Epithelial cell of prostate (primary cell): ENCODE measurements around the gene SYNE4.
"Not testable (repeated sequence)": the region's sequence is repeated elsewhere in the genome, so short reads cannot be mapped to it uniquely, and the experiment has no call there.

Experiments
- DNase-seq: peaks from one replicate; pipeline ENCODE4 v3.0.0-alpha.2; 2011; ENCODE audit warnings: low read depth, low spot score
- H3K27ac ChIP-seq: fragments of 450-650 bp; 2 replicates; pipeline ENCODE4 v1.5.1; 2017; ENCODE audit warnings: mild to moderate bottlenecking

SYNE4 gene

GRCh38 chr19:35959040-35959967, 49.3 kb downstream of the SYNE4 start:
- H3K27ac ChIP-seq: no peak overlapping the region
- no peak for DNase-seq

GRCh38 chr19:35958660-35959039, 50.0 kb downstream of the SYNE4 start:
- H3K27ac ChIP-seq: no peak overlapping the region
- DNase-seq: no peak

GRCh38 chr19:35957411-35957810, 51.2 kb downstream of the SYNE4 start:
- not testable (repeated sequence) for DNase-seq, H3K27ac ChIP-seq

- no peak overlapping the region for H3K27ac ChIP-seq
- DNase-seq: no peak
Measured at GRCh38 chr19:35955881-35956634, 52.6 kb downstream of the SYNE4 start.
